Ovary (tissue), 3 donors: ENCODE measurements around the gene UBE2G1.

Experiments used
- CTCF ChIP-seq, 3 donors: fragments of 450-650 bp in 2 of 3; fragments of 200-600 bp in 1 of 3; IDR thresholded peaks; one replicate each; pipeline versions ENCODE4 v1.5.1 to v1.8.0; 2016 to 2022; ENCODE audit warnings: antibody characterized with exemption in 3 of 3, mild to moderate bottlenecking in 1 of 3
- EP300 ChIP-seq: sonication (generic); formaldehyde crosslinking; IDR thresholded peaks from one replicate; pipeline ENCODE4 v1.6.1; 2017; ENCODE audit warnings: antibody characterized with exemption
- POLR2A ChIP-seq: fragments of 450-650 bp; IDR thresholded peaks from one replicate; pipeline ENCODE4 v1.6.1; 2017; ENCODE audit warnings: antibody characterized with exemption, mild to moderate bottlenecking, moderate library complexity
- donor health status: DM: no; HTN: no; CAD: no.

GRCh38 chr17:4241535-4241934 lies 124.9 kb downstream of the UBE2G1 start:
- TF ChIP-seq CTCF (IDR thresholded peaks at IDR 0.05), result no peak
- TF ChIP-seq POLR2A, result no peak
- TF ChIP-seq EP300, result no peak
